H7 (cell line): Measurements from ENCODE around the gene ZBTB21. TPM values are rescaled to one million over a fixed set of nuclear protein-coding genes. Genes with fewer than 3 reads are reported as not detected.
"Not testable (repeated sequence)": the region's sequence is repeated elsewhere in the genome, so short reads cannot be mapped to it uniquely, and the experiment has no call there.

Experiments
- DNase-seq: peaks from one replicate; pipeline ENCODE4 v3.0.0; 2012
- H3K27me3 ChIP-seq: 2 replicates; pipeline ENCODE4 v1.6.0; 2011; ENCODE audit warnings: mild to moderate bottlenecking, low read length; ENCODE audit not compliant: control insufficient read depth, insufficient read depth
- H3K36me3 ChIP-seq: replicated peaks from 2 replicates; pipeline ENCODE4 v1.5.1; 2011; ENCODE audit warnings: low read length; ENCODE audit not compliant: control insufficient read depth, insufficient read depth
- H3K4me3 ChIP-seq: 2 replicates; pipeline ENCODE4 v1.5.1; 2011; ENCODE audit warnings: low read depth, mild to moderate bottlenecking, control low read depth, low read length, moderate library complexity; ENCODE audit not compliant: insufficient read depth
- total RNA-seq: library from RNA; depleted of rRNA; stranded (reverse); fragments of >200 nt; shearing (Covaris generic); gene quantifications from 2 replicates; pipeline ENCODE4 v1.2.3, GENCODE V29; 2014

Gene ZBTB21
- total RNA-seq, 1 experiment from 2014 or later, result 12.1 TPM

DNA sequence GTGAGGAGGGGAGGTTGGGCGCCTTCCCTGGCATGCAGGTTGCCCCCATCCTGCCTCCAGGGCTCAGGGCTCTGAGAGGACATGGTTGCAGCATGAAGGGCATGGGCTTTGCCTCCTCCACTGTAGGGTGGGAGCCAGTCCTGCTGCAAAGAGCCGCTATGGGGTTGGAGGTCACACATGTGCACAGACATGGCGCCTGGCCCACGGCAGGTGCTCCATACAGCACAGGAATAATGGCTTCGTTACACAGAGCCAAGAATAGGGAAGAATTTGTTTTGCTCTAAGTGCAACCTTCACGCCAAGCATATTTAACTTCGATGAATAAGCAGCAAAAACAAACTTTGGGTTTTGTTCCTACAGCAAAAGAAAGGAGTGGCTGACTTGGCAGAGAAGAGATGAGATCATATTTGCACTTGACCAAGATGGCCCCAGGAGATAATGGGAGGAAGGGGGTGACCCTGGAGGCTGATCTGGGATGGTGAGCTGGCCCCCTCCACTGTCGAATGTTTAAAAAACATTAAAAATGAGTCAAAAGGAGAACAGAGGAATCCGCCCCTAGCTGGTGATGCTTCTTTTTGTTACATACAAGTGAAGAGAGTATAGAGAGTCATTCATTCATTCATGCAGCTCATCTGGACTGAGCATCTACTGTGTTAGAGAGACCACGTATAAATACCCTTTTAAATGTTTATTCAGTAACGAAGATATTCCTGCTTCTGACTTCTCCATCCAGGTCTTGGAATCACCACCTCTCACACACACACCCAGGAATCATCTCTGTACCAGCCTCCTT, 43.9 kb downstream of the ZBTB21 start:
- no peak for DNase-seq
- H3K4me3 ChIP-seq, result no peak overlapping the region
- no peaks in the 10 kb centered on the region for H3K27me3 ChIP-seq
- H3K36me3 ChIP-seq, result no peaks in the 10 kb centered on the region

DNA sequence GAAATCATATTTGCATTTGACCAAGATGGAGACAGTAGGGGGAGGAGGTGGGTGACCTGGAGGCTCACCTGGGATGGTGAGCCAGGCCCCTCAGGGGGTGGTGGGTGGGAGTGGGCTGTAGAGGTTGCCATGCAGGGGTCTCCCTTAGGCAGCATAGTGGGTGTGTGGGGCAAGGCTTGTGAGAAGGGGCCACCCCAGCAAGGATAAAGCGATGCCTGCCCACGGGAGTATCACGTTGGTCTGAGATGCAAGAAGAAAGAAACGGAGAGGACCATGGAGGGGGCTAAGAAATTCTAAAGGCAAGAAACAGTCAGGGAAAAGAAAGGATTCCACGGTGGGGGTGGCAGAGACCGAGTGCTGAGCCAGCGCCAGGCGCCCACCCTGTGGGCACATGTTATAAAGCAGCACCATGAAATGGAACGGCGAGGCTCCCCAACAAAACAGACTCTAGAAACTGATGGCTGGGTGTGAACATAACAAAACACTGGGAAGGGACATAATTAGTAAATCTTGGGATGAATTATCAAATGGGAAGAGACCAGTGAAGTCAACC, 44.6 kb downstream of the ZBTB21 start:
- H3K27me3 ChIP-seq, result no peaks in the 10 kb centered on the region

DNA sequence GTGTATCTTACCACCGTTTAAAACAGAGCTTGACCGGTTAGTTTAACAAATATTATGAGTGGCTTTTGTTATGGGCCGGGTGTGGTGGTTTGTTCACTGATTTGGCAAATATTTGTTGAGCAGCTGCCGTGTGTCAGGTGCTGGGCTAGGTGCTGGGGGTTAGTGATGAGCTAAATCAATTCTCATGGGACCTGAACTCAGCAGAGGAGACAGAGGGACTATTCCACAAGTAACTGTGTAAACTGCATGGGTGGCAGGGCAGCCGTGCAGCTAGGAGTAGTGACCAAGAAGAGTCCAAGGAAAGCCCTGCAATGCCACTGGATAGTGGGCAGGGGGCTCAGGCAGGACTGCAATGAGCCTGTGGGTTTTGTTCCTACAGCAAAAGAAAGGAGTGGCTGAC, 45.1 kb downstream of the ZBTB21 start:
- no peak for DNase-seq
- Histone ChIP-seq H3K4me3 (no peak overlapping the region), H3K36me3 (no peaks in the 10 kb centered on the region)

More for the DNA sequence above, 44.6 kb downstream of the ZBTB21 start:
- Histone ChIP-seq H3K36me3 (no peaks in the 10 kb centered on the region), H3K4me3 (no peak overlapping the region)
- no peak for DNase-seq

DNA sequence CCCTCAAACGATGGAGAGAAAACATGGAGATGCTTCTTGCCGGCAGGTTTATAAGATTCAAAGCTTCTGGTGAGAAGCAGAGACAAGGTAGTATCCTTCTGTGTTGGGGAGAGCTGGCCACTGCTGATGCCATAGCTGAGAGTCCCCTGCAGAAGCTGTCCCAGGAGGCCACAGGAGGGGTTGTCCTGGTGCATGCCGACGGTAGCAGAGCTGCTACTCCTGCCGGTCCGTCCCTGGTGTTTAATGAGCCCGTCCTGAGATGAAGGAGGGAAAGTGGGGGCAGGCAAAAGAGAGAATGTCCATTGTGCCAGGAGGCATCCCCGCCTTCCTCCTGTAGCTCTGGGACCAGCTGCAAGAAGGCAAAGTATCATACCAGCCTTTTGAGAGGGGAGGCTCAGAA, 46.0 kb downstream of the ZBTB21 start:
- H3K27me3 ChIP-seq, result no peaks in the 10 kb centered on the region
- no peak for DNase-seq
- H3K36me3 ChIP-seq, result no peaks in the 10 kb centered on the region
- no peak overlapping the region for H3K4me3 ChIP-seq

More for the DNA sequence above, 45.1 kb downstream of the ZBTB21 start:
- H3K27me3 ChIP-seq, result no peaks in the 10 kb centered on the region

DNA sequence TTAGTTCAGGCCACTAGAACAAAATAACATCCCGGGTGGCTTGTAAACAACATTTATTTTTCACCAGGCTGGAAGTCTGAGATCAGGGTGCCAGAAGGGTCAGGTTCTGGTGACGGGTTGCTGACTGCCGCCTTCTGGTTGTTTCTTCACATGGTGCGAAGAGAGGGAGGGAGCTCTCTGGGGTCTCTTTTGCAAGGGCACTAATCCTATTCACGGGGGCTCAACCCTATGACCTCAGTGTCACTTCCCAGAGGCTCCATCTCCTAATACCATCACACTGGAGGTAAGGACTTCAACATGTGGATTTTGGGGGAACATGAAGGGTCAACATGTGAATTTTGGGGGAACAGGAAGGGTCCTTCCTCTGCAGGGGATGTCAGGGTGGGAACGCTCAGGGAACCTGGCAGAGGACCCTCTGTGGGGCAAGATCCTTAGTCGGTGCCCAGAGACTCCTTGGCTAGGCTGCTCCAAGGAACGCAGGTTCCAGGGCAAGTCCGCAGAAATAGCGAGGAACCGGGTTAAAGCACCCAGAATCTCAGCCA, 47.7 kb downstream of the ZBTB21 start:
- no peak for DNase-seq
- Histone ChIP-seq H3K36me3 (no peaks in the 10 kb centered on the region), H3K4me3 (no peak overlapping the region), H3K27me3 (no peaks in the 10 kb centered on the region)

GRCh38 chr21:41961753-41962152, 48.4 kb downstream of the ZBTB21 start:
- H3K27me3 ChIP-seq, result no peaks in the 10 kb centered on the region
- peak; percentile 26 for DNase-seq
- H3K4me3 ChIP-seq, result no peak overlapping the region
- no peaks in the 10 kb centered on the region for H3K36me3 ChIP-seq

DNA sequence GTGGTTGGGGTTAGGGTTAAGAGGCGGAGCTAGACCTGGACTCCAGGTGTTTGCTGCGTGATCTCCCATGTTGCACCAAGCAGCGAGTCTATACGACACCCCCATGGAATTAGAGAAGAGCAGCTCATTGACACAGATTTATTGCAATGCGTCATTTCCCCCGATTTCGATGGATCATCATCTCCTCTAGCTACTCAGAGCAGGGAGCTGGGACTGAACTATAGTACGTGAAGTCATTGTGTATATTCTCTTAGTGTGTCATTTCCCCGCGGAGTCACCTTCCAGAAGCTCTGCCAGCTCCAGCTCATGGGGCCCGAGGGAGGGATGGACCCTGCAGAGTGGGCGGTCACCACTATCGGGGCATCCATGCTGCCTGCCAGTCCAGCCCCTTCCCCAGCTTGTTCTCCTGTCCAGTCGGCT, 48.9 kb downstream of the ZBTB21 start:
- no peaks in the 10 kb centered on the region for H3K36me3 ChIP-seq
- no peak overlapping the region for H3K4me3 ChIP-seq
- H3K27me3 ChIP-seq, result no peaks in the 10 kb centered on the region
- peak; percentile 35 for DNase-seq

- DNase-seq, result peak; percentile 47
Observed at GRCh38 chr21:41960386-41960785, 49.8 kb downstream of the ZBTB21 start.

DNA sequence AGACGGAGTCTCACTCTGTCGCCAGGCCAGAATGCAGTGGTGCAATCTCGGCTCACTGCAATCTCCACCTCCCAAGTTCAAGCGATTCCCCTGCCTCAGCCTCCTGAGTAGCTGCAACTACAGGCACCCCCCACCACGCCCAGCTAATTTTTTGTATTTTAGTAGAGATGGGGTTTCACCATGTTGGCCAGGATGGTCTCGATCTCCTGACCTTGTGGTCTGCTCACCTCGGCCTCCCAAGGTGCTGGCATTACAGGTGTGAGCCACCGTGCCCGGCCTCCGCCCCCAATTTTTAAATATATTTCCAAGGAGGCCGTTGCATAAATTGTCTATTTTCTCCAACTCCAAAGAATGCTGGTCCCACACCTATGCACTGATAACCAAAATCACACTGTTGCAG, 50.5 kb downstream of the ZBTB21 start:
- not testable (repeated sequence) for H3K4me3 ChIP-seq, DNase-seq, H3K27me3 ChIP-seq

More at GRCh38 chr21:41960386-41960785, 49.8 kb downstream of the ZBTB21 start:
- Histone ChIP-seq H3K4me3 (no peak overlapping the region), H3K36me3 (no peaks in the 10 kb centered on the region), H3K27me3 (no peaks in the 10 kb centered on the region)

DNA sequence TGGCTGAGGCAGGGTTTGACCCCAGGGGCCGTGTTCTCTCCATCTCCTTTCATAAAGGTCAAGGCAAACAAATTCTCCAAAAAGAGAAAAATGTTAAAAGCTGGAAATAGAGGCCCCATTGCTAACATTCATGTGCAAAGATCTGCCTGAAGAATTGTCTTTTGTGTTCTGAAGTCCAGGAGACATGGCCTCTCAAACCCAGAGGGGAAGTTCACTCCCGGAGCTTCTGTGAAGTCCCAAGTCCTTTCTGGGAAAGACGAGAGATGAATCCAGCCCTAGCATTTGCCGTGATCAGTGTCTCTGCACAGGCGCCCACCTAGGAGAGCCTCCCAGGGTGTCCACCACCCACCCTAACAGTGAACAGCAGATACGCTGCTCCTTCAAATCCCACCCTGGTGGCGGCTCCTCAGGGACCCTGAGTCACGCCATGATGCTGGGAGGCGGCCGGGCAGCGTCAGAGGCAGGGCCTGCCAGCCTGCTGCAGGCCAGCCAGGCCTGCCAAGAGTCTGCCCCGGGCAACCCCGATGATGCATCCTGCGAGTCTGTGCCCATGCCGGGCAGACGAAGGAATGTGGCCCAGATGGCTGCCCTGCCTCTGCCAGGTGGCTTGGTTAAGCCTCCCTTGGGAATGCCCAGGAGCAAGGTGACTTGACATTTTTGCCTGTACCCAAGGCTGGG, 51.1 kb downstream of the ZBTB21 start:
- DNase-seq, result peak; percentile 49
- no peak overlapping the region for H3K4me3 ChIP-seq
- H3K27me3 ChIP-seq, result no peaks in the 10 kb centered on the region
- H3K36me3 ChIP-seq, result no peaks in the 10 kb centered on the region

More for the DNA sequence above, 50.5 kb downstream of the ZBTB21 start:
- not testable (repeated sequence) for H3K36me3 ChIP-seq

GRCh38 chr21:41957991-41958766, 52.0 kb downstream of the ZBTB21 start:
- peak; percentile 72 for DNase-seq

DNA sequence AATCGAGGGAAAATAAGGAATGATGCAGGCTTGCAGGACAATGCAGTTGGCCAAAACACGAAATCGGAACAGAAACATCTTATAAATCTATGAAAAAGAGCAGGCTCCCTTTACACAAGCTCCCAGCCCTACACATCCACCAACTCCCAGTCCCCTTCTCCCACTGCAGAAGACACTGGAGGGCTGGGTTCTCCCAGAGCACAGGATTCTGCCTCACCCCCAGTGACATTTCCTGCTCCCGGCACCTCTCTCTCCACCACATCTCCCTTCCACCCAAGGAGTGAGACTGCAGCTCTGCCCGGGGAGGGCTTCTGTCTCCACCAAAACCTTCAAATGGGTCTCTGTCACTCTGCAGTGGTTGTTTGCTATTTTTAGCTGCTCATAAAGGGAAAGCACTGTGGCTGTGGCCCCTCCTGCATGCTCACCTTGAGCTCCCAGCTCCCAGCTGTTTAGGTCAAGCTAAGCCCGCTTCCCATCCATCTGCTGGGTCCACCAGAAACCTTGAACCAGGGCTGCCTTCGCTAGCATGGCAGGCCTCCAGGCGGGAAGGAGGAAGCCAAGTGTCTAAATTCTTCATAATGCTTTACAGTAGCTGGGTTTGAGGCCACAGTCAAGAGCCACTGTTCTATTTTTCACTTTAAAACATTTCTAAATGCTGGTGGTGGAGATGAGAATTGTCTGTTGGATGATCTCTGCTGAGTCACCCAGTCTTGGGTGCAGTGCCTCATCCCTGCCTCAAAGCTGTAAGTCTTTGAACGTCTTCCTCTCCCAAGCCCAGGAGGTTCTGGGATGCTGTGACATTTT, 53.0 kb downstream of the ZBTB21 start:
- no peak overlapping the region for H3K4me3 ChIP-seq
- DNase-seq, result no peak
- H3K27me3 ChIP-seq, result peaks cover 9% of the 10 kb centered on the region
- H3K36me3 ChIP-seq, result no peaks in the 10 kb centered on the region

More at GRCh38 chr21:41957991-41958766, 52.0 kb downstream of the ZBTB21 start:
- peaks cover under 1% of the 10 kb centered on the region; the same call in 1 of the 2 replicates for H3K27me3 ChIP-seq
- H3K36me3 ChIP-seq, result no peaks in the 10 kb centered on the region
- H3K4me3 ChIP-seq, result no peak overlapping the region

GRCh38 chr21:41955516-41955915, 54.6 kb downstream of the ZBTB21 start:
- H3K27me3 ChIP-seq, result peaks cover 9% of the 10 kb centered on the region
- no peaks in the 10 kb centered on the region for H3K36me3 ChIP-seq
- H3K4me3 ChIP-seq, result no peak overlapping the region
- peak; percentile 38 for DNase-seq
